ENCODE measurements around the gene HOXC10.

GRCh38 chr12:53967421-53967925, 17.5 kb upstream of the HOXC10 start:
- TF ChIP-seq CTCF (conservative IDR thresholded peaks at IDR 0.05; ENCODE audit: low read depth in 2 of 2): no peak
- TF ChIP-seq EZH2 (IDR thresholded peaks at IDR 0.05; ENCODE audit: low read depth, unreplicated experiment): peak; percentile 53
- no peak for TF ChIP-seq POLR2AphosphoS5 (IDR thresholded peaks at IDR 0.05; ENCODE audit: low read depth)
- no peak for TF ChIP-seq REST (IDR thresholded peaks at IDR 0.05; ENCODE audit: unreplicated experiment)

Measured in GM23338 (cell line).